GM23338 (cell line): ENCODE data around the gene ENPP4. TPM values are rescaled to one million over a fixed set of nuclear protein-coding genes. Genes with fewer than 3 reads are reported as not detected.

ENCODE experiments used
- ATAC-seq: fragments of 200-7000 bp; cut with Tn5 transposase; 3 replicates; pipeline ENCODE4 v1.9.1; 2020
- DNase-seq: peaks from one replicate; pipeline ENCODE4 v3.0.0-alpha.2; 2015; ENCODE audit warnings: low spot score
- H2AFZ ChIP-seq: fragments of 200-600 bp; sonication (generic); 2 replicates; pipeline ENCODE4 v1.8.0; 2016; ENCODE audit warnings: antibody characterized with exemption, mild to moderate bottlenecking, moderate library complexity
- H3F3A ChIP-seq: fragments of 200-600 bp; sonication (generic); replicated peaks from 2 replicates; pipeline ENCODE4 v1.8.0; 2017; ENCODE audit warnings: antibody characterized with exemption, mixed run types, low read depth
- H3K27ac ChIP-seq: fragments of 200-600 bp; sonication (generic); 2 replicates; pipeline ENCODE4 v1.6.1; 2016; ENCODE audit warnings: low read depth
- H3K27me3 ChIP-seq: fragments of 200-600 bp; sonication (generic); 2 replicates; pipeline ENCODE4 v1.8.0; 2016; ENCODE audit warnings: mild to moderate bottlenecking, mixed run types, moderate library complexity; ENCODE audit not compliant: insufficient read depth
- H3K36me3 ChIP-seq: fragments of 200-600 bp; sonication (generic); 2 replicates; pipeline ENCODE4 v1.8.0; 2016; ENCODE audit warnings: mild to moderate bottlenecking; ENCODE audit not compliant: insufficient read depth
- H3K4me1 ChIP-seq: fragments of 200-600 bp; sonication (generic); 2 replicates; pipeline ENCODE4 v1.8.0; 2016; ENCODE audit warnings: mild to moderate bottlenecking, moderate library complexity; ENCODE audit not compliant: insufficient read depth
- H3K4me2 ChIP-seq: fragments of 200-600 bp; sonication (generic); 2 replicates; pipeline ENCODE4 v1.7.1; 2017; ENCODE audit warnings: mixed run types
- H3K4me3 ChIP-seq: fragments of 200-600 bp; sonication (generic); 2 replicates; pipeline ENCODE4 v1.6.1; 2016; ENCODE audit warnings: mixed run types
- H3K79me2 ChIP-seq: fragments of 200-600 bp; sonication (generic); replicated peaks from 2 replicates; pipeline ENCODE4 v1.8.0; 2017; ENCODE audit warnings: mild to moderate bottlenecking; ENCODE audit not compliant: insufficient read depth
- H3K9me2 ChIP-seq: fragments of 200-600 bp; sonication (generic); 2 replicates; pipeline ENCODE4 v1.8.0; 2017; ENCODE audit not compliant: insufficient read depth
- H4K20me1 ChIP-seq: fragments of 200-600 bp; sonication (generic); replicated peaks from 2 replicates; pipeline ENCODE4 v1.8.0; 2017; ENCODE audit warnings: mild to moderate bottlenecking; ENCODE audit not compliant: insufficient read depth
- H3K27ac Mint-ChIP-seq: 2 replicates; pipeline ENCODE4 v1.8.0; 2020; ENCODE audit warnings: inconsistent platforms, mild to moderate bottlenecking, moderate library complexity, mixed read lengths
- H3K27me3 Mint-ChIP-seq: 3 replicates; pipeline ENCODE4 v1.8.0; 2022; ENCODE audit warnings: low read depth, mild to moderate bottlenecking, moderate library complexity, mixed read lengths, inconsistent platforms; ENCODE audit not compliant: insufficient read depth, poor library complexity
- H3K36me3 Mint-ChIP-seq: 3 replicates; pipeline ENCODE4 v1.8.0; 2021; ENCODE audit warnings: low read depth, mild to moderate bottlenecking, inconsistent platforms, moderate library complexity, mixed read lengths
- H3K4me1 Mint-ChIP-seq: 3 replicates; pipeline ENCODE4 v1.8.0; 2020; ENCODE audit warnings: mild to moderate bottlenecking, inconsistent platforms, mixed read lengths
- H3K4me3 Mint-ChIP-seq: 3 replicates; pipeline ENCODE4 v1.8.0; 2021; ENCODE audit warnings: moderate library complexity, mild to moderate bottlenecking, inconsistent platforms, mixed read lengths
- H3K9me3 Mint-ChIP-seq: 3 replicates; pipeline ENCODE4 v1.8.0; 2020; ENCODE audit warnings: moderate library complexity, mild to moderate bottlenecking, inconsistent platforms, mixed read lengths
- CREB1 ChIP-seq: fragments of 250-450 bp; sonication (Bioruptor Pico); IDR thresholded peaks from 2 replicates; pipeline ENCODE4 v1.5.0; 2020; ENCODE audit warnings: low read depth, mild to moderate bottlenecking, moderate library complexity
- EZH2 ChIP-seq: fragments of 200-600 bp; sonication (generic); IDR thresholded peaks from one replicate; pipeline ENCODE4 v1.8.0; 2017; ENCODE audit warnings: antibody characterized with exemption, mild to moderate bottlenecking, low read depth; ENCODE audit not compliant: unreplicated experiment
- EZH2phosphoT487 ChIP-seq: fragments of 200-600 bp; sonication (generic); IDR thresholded peaks from one replicate; pipeline ENCODE4 v1.8.1; 2018; ENCODE audit warnings: antibody characterized with exemption; ENCODE audit not compliant: unreplicated experiment
- JUNB ChIP-seq: IDR thresholded peaks from one replicate; pipeline ENCODE4 v1.6.1; 2016; ENCODE audit warnings: antibody characterized with exemption; ENCODE audit not compliant: unreplicated experiment
- NANOG ChIP-seq: IDR thresholded peaks from 2 replicates; pipeline ENCODE4 v1.6.1; 2016; ENCODE audit warnings: antibody characterized with exemption, borderline replicate concordance
- POLR2AphosphoS5 ChIP-seq: IDR thresholded peaks from 2 replicates; pipeline ENCODE4 v1.6.1; 2016; ENCODE audit warnings: antibody characterized with exemption, low read depth
- STAT1 ChIP-seq: IDR thresholded peaks from one replicate; pipeline ENCODE4 v1.6.1; 2016; ENCODE audit warnings: antibody characterized with exemption; ENCODE audit not compliant: unreplicated experiment
- ZNF114 ChIP-seq: fragments of 250-450 bp; sonication (Bioruptor Pico); IDR thresholded peaks from 2 replicates; pipeline ENCODE4 v1.5.0; 2020; ENCODE audit warnings: mild to moderate bottlenecking, moderate library complexity
- ZNF331 ChIP-seq: fragments of 250-450 bp; sonication (Bioruptor Pico); IDR thresholded peaks from 2 replicates; pipeline ENCODE4 v1.5.0; 2020; ENCODE audit warnings: low read depth, mild to moderate bottlenecking, moderate library complexity
- polyA plus RNA-seq: library from polyadenylated mRNA; unstranded; fragments of >200 nt; fragmentation: Nextera tagmentation; extraction: Ambion mirVana; gene quantifications from 2 replicates; pipeline ENCODE4 v1.2.1, GENCODE V29; 2016
- total RNA-seq: library from RNA; depleted of rRNA; stranded (reverse); fragments of >200 nt; shearing (Covaris generic); gene quantifications from 2 replicates; pipeline ENCODE4 v1.2.3, GENCODE V29; 2014
- TF ChIP-seq, protein P1 (sequence below): IDR thresholded peaks from 2 replicates; pipeline ENCODE4 v1.6.1; 2016; ENCODE audit warnings: antibody characterized with exemption
- TF ChIP-seq, protein P2 (sequence below): fragments of 250-450 bp; sonication (Bioruptor Pico); IDR thresholded peaks from 2 replicates; pipeline ENCODE4 v1.5.0; 2020; ENCODE audit warnings: mild to moderate bottlenecking, moderate library complexity
- TF ChIP-seq, protein P3 (sequence below), 2 experiments: fragments of 200-600 bp in 1 of 2; sonication (generic) in 1 of 2; conservative IDR thresholded peaks; 2 replicates each; pipeline versions ENCODE4 v1.5.1 to v1.6.1; 2016 to 2017; ENCODE audit warnings: antibody characterized with exemption in 2 of 2, low read depth in 2 of 2, mild to moderate bottlenecking in 2 of 2, moderate library complexity in 1 of 2
- TF ChIP-seq, protein P4 (sequence below): IDR thresholded peaks from one replicate; pipeline ENCODE4 v1.6.1; 2018; ENCODE audit warnings: antibody characterized with exemption; ENCODE audit not compliant: unreplicated experiment

Gene ENPP4
- total and polyA plus RNA-seq, 2 experiments from 2014 or later = 2.2 to 4.4 TPM

DNA sequence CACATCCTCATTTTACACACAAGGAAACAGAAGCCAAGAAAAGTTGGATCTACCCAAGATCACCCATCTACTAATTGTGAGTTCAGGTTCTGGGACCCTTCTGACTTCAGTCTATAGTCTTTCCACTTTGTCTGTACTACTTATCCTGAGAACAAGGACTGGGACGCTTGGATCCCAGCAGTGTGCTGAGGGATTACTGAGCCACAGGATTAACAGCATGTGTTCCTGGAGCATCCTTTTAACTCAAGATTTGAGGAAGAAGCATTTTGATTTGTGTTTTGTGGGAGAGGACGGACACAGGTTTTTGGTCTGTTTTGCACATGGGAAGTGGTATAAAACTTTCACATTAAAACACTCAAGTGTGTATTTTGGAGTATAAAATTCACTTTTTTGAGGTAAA, 4.4 kb downstream of the ENPP4 start:
- H3K27ac Mint-ChIP-seq = no peak overlapping the region
- H3K9me3 Mint-ChIP-seq = no peaks in the 10 kb centered on the region; the same call in 2 of the 3 replicates

More for the DNA sequence above, 4.4 kb downstream of the ENPP4 start:
- TF ChIP-seq ZNF331 = no peak
- TF ChIP-seq ZNF114 = no peak
- TF ChIP-seq STAT1 = no peak
- TF ChIP-seq CREB1 (CRISPR knock-in tag) = no peak
- TF ChIP-seq EZH2phosphoT487 = no peak
- TF ChIP-seq POLR2AphosphoS5 = no peak
- TF ChIP-seq, protein P1, sequence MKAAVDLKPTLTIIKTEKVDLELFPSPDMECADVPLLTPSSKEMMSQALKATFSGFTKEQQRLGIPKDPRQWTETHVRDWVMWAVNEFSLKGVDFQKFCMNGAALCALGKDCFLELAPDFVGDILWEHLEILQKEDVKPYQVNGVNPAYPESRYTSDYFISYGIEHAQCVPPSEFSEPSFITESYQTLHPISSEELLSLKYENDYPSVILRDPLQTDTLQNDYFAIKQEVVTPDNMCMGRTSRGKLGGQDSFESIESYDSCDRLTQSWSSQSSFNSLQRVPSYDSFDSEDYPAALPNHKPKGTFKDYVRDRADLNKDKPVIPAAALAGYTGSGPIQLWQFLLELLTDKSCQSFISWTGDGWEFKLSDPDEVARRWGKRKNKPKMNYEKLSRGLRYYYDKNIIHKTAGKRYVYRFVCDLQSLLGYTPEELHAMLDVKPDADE = no peak
- TF ChIP-seq, protein P2, sequence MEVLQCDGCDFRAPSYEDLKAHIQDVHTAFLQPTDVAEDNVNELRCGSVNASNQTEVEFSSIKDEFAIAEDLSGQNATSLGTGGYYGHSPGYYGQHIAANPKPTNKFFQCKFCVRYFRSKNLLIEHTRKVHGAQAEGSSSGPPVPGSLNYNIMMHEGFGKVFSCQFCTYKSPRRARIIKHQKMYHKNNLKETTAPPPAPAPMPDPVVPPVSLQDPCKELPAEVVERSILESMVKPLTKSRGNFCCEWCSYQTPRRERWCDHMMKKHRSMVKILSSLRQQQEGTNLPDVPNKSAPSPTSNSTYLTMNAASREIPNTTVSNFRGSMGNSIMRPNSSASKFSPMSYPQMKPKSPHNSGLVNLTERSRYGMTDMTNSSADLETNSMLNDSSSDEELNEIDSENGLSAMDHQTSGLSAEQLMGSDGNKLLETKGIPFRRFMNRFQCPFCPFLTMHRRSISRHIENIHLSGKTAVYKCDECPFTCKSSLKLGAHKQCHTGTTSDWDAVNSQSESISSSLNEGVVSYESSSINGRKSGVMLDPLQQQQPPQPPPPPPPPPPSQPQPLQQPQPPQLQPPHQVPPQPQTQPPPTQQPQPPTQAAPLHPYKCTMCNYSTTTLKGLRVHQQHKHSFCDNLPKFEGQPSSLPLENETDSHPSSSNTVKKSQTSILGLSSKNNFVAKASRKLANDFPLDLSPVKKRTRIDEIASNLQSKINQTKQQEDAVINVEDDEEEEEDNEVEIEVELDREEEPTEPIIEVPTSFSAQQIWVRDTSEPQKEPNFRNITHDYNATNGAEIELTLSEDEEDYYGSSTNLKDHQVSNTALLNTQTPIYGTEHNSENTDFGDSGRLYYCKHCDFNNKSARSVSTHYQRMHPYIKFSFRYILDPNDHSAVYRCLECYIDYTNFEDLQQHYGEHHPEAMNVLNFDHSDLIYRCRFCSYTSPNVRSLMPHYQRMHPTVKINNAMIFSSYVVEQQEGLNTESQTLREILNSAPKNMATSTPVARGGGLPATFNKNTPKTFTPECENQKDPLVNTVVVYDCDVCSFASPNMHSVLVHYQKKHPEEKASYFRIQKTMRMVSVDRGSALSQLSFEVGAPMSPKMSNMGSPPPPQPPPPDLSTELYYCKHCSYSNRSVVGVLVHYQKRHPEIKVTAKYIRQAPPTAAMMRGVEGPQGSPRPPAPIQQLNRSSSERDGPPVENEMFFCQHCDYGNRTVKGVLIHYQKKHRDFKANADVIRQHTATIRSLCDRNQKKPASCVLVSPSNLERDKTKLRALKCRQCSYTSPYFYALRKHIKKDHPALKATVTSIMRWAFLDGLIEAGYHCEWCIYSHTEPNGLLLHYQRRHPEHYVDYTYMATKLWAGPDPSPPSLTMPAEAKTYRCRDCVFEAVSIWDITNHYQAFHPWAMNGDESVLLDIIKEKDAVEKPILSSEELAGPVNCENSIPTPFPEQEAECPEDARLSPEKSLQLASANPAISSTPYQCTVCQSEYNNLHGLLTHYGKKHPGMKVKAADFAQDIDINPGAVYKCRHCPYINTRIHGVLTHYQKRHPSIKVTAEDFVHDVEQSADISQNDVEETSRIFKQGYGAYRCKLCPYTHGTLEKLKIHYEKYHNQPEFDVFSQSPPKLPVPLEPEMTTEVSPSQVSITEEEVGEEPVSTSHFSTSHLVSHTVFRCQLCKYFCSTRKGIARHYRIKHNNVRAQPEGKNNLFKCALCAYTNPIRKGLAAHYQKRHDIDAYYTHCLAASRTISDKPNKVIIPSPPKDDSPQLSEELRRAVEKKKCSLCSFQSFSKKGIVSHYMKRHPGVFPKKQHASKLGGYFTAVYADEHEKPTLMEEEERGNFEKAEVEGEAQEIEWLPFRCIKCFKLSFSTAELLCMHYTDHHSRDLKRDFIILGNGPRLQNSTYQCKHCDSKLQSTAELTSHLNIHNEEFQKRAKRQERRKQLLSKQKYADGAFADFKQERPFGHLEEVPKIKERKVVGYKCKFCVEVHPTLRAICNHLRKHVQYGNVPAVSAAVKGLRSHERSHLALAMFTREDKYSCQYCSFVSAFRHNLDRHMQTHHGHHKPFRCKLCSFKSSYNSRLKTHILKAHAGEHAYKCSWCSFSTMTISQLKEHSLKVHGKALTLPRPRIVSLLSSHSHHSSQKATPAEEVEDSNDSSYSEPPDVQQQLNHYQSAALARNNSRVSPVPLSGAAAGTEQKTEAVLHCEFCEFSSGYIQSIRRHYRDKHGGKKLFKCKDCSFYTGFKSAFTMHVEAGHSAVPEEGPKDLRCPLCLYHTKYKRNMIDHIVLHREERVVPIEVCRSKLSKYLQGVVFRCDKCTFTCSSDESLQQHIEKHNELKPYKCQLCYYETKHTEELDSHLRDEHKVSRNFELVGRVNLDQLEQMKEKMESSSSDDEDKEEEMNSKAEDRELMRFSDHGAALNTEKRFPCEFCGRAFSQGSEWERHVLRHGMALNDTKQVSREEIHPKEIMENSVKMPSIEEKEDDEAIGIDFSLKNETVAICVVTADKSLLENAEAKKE (CRISPR knock-in tag) = no peak
- TF ChIP-seq, protein P3, sequence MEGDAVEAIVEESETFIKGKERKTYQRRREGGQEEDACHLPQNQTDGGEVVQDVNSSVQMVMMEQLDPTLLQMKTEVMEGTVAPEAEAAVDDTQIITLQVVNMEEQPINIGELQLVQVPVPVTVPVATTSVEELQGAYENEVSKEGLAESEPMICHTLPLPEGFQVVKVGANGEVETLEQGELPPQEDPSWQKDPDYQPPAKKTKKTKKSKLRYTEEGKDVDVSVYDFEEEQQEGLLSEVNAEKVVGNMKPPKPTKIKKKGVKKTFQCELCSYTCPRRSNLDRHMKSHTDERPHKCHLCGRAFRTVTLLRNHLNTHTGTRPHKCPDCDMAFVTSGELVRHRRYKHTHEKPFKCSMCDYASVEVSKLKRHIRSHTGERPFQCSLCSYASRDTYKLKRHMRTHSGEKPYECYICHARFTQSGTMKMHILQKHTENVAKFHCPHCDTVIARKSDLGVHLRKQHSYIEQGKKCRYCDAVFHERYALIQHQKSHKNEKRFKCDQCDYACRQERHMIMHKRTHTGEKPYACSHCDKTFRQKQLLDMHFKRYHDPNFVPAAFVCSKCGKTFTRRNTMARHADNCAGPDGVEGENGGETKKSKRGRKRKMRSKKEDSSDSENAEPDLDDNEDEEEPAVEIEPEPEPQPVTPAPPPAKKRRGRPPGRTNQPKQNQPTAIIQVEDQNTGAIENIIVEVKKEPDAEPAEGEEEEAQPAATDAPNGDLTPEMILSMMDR (conservative IDR thresholded peaks at IDR 0.05; ENCODE audit: low read depth in 2 of 2) = no peak
- no peak for TF ChIP-seq EZH2
- TF ChIP-seq, protein P4, sequence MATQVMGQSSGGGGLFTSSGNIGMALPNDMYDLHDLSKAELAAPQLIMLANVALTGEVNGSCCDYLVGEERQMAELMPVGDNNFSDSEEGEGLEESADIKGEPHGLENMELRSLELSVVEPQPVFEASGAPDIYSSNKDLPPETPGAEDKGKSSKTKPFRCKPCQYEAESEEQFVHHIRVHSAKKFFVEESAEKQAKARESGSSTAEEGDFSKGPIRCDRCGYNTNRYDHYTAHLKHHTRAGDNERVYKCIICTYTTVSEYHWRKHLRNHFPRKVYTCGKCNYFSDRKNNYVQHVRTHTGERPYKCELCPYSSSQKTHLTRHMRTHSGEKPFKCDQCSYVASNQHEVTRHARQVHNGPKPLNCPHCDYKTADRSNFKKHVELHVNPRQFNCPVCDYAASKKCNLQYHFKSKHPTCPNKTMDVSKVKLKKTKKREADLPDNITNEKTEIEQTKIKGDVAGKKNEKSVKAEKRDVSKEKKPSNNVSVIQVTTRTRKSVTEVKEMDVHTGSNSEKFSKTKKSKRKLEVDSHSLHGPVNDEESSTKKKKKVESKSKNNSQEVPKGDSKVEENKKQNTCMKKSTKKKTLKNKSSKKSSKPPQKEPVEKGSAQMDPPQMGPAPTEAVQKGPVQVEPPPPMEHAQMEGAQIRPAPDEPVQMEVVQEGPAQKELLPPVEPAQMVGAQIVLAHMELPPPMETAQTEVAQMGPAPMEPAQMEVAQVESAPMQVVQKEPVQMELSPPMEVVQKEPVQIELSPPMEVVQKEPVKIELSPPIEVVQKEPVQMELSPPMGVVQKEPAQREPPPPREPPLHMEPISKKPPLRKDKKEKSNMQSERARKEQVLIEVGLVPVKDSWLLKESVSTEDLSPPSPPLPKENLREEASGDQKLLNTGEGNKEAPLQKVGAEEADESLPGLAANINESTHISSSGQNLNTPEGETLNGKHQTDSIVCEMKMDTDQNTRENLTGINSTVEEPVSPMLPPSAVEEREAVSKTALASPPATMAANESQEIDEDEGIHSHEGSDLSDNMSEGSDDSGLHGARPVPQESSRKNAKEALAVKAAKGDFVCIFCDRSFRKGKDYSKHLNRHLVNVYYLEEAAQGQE = no peak
- TF ChIP-seq JUNB = no peak
- no peak for TF ChIP-seq NANOG
- Histone ChIP-seq H3K4me1 (no peaks in the 10 kb centered on the region), H3F3A (no peaks in the 10 kb centered on the region), H3K4me3 (no peak overlapping the region), H2AFZ (no peak overlapping the region), H3K4me2 (no peak overlapping the region), H3K27ac (no peak overlapping the region), H3K79me2 (no peaks in the 10 kb centered on the region), H4K20me1 (0 out of 2 replicates have a peak, but pooled peaks cover 3% of the 10 kb centered on the region), H3K9me2 (no peaks in the 10 kb centered on the region), H3K36me3 (no peaks in the 10 kb centered on the region), H3K27me3 (peaks cover 6% of the 10 kb centered on the region)
- peaks cover 7% of the 10 kb centered on the region for H3K27me3 Mint-ChIP-seq
- DNase-seq = no peak
- no peaks in the 10 kb centered on the region for H3K4me1 Mint-ChIP-seq
- H3K4me3 Mint-ChIP-seq = no peak overlapping the region
- ATAC-seq = no peak
- no peaks in the 10 kb centered on the region for H3K36me3 Mint-ChIP-seq
